Dendritic cell treated with granulocyte-macrophage colony-stimulating factor and Interleukin-4, amounts not matched to agents 40 ng/mL and 50 ng/mL, for 4 days (primary cell): Measurements from ENCODE around the gene CDK2.

Experiments
- H3K27ac Mint-ChIP-seq: one replicate; pipeline ENCODE4 v1.8.0; 2022; ENCODE audit warnings: mild to moderate bottlenecking, mixed read lengths
- H3K27me3 Mint-ChIP-seq: one replicate; pipeline ENCODE4 v1.8.0; 2022; ENCODE audit warnings: mild to moderate bottlenecking, mixed read lengths
- H3K36me3 Mint-ChIP-seq: one replicate; pipeline ENCODE4 v1.8.0; 2022; ENCODE audit warnings: low read depth, mixed read lengths
- H3K4me1 Mint-ChIP-seq: one replicate; pipeline ENCODE4 v1.8.0; 2022; ENCODE audit warnings: low read depth, mixed read lengths
- H3K4me3 Mint-ChIP-seq: one replicate; pipeline ENCODE4 v1.8.0; 2022; ENCODE audit warnings: mild to moderate bottlenecking, moderate library complexity, mixed read lengths
- H3K9me3 Mint-ChIP-seq: one replicate; pipeline ENCODE4 v1.8.0; 2022; ENCODE audit warnings: mixed read lengths
- intact Hi-C: fragments of 100-400 bp; cut with micrococcal nuclease; formaldehyde crosslinking; loops from one replicate; pipeline ENCODE4 v1.15.0; 2022

CDK2 gene

GRCh38 chr12:55931780-55932550 lies 34.7 kb upstream of the CDK2 start:
- H3K36me3 Mint-ChIP-seq: peaks cover 30% of the 10 kb centered on the region
- H3K9me3 Mint-ChIP-seq: no peaks in the 10 kb centered on the region
- no peaks in the 10 kb centered on the region for H3K27me3 Mint-ChIP-seq
- H3K4me1 Mint-ChIP-seq: peaks cover 65% of the 10 kb centered on the region
- intact Hi-C loops: no loop called here
- H3K27ac Mint-ChIP-seq: peak overlapping the region; percentile 88
- H3K4me3 Mint-ChIP-seq: peak overlapping the region; percentile 92

DNA sequence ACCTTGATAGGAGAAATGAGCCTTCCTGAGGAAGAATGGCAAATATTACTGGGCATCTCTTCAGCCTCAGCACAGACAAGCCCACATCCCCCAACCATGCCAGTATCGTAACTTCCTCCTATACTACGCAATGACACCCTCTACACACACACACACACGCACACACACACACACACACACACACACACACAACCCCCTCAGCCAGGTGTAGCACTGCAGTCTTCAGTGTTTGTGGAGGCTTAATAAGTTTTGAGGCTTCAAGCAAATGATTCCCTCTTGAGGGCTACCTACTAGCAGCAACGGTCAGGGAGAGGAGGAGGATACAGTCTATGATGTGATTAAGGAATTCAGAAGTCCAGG lies 34.1 kb upstream of the CDK2 start:
- no peaks in the 10 kb centered on the region for H3K27me3 Mint-ChIP-seq
- H3K4me1 Mint-ChIP-seq: peaks cover 65% of the 10 kb centered on the region
- H3K36me3 Mint-ChIP-seq: peaks cover 30% of the 10 kb centered on the region
- H3K27ac Mint-ChIP-seq: peak overlapping the region; percentile 88
- intact Hi-C loops: no loop called here
- peak overlapping the region; percentile 92 for H3K4me3 Mint-ChIP-seq
- H3K9me3 Mint-ChIP-seq: no peaks in the 10 kb centered on the region

DNA sequence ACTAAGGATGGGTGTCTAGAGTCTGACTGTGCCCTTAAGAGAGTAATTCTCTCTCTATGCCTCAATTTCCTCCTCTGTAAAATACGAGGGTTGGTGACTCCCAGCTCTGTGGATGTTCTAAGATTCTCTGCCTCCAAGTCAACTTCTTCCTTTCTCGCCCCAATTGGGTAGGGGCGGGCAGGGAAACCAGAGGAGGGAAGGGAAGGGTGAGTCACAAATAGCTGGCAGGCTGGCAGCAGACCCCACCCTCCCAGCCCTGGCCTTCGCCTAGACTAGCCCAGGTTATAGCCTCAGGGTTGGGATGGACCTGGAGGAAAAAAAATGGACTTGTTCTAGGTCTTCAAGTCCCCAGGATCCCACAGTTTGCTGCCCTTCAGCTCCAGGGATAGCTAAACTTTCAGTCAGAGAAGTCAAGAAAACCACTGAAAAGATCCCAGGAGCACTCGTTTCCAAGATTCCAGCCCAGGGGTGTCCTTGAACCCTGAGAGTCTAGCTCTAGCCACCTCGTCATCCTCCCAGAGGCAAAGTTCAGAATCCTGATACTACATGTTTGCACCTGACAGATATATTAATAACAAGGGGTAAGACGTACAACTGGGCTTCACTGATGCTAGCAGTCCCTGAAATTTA lies 33.3 kb upstream of the CDK2 start:
- H3K36me3 Mint-ChIP-seq: peaks cover 37% of the 10 kb centered on the region
- peak overlapping the region; percentile 88 for H3K27ac Mint-ChIP-seq
- peaks cover 60% of the 10 kb centered on the region for H3K4me1 Mint-ChIP-seq
- intact Hi-C loops: no loop called here
- no peaks in the 10 kb centered on the region for H3K27me3 Mint-ChIP-seq
- no peaks in the 10 kb centered on the region for H3K9me3 Mint-ChIP-seq
- H3K4me3 Mint-ChIP-seq: peak overlapping the region; percentile 92

DNA sequence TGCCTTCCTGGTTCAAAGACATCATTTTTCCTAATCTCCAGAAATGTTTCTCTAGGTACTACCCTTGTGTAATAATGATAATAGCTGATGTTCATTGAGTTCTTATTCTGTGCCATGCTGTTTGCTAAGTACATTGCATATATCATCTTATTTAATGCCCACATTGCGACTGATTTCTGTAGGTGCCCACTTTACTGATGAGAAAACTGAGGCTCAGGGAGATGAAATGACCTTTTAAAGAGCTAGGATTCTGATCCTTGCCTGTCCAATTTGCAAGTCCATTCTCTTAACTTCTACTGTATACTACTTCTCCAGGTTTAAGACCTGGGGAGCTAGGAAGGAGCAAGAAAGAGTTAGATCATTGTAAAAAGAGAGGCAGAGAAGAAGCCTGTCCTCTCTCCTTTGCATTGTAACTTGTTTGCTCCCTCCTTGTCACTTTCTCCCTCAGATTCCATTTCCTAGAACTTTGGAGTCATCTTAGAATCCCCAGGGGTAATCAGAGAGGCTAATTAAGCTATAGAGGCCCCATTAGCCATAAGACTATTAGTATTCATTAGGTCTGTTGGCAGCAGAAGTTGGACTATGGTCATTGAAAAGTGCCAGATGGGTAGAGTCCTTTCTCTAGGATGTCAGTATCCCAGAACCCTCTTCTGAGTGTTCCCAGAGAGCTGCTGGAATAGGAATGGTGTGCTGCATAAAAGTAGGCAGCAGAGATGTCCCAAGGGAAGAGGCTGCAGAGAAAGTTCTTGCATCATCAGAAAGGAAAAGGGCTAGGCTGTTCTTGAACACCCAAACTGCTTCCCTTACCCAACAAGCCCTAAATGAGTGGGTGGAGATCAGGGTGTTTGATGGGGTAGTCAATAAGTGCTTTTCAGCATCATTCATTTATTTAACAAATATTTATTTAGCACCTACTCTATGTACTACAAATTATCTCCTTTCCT lies 32.6 kb upstream of the CDK2 start:
- Mint-ChIP-seq H3K27ac (peak overlapping the region; percentile 88), H3K36me3 (peaks cover 45% of the 10 kb centered on the region), H3K27me3 (no peaks in the 10 kb centered on the region), H3K4me3 (no peak overlapping the region), H3K9me3 (no peaks in the 10 kb centered on the region), H3K4me1 (peaks cover 59% of the 10 kb centered on the region)
- intact Hi-C loops: no loop called here

DNA sequence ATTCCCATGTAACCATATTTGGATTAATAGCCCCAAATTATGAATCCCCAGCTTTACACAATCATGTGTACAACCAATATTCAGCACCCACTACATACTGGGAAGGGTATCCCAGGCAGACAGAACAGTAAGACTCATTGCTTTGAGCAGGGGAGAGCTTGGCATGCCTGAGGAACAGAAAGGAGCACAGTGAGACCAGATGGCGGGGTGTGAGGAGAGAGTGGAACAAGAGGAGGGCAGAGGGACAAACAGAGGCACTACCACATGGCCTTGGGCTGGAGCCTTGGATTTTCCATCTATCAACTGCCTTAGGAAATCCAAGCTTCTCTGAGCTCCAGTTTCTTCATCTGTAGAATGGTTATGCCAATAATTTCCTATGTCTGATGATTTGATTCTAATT lies 31.9 kb upstream of the CDK2 start:
- Mint-ChIP-seq H3K36me3 (peaks cover 50% of the 10 kb centered on the region), H3K4me1 (peaks cover 53% of the 10 kb centered on the region), H3K9me3 (no peaks in the 10 kb centered on the region), H3K27me3 (no peaks in the 10 kb centered on the region), H3K4me3 (no peak overlapping the region), H3K27ac (peak overlapping the region; percentile 38)
- intact Hi-C loops: no loop called here

GRCh38 chr12:55935738-55936151 lies 30.9 kb upstream of the CDK2 start:
- intact Hi-C loops: no loop called here
- no peak overlapping the region for H3K4me3 Mint-ChIP-seq
- H3K4me1 Mint-ChIP-seq: peaks cover 53% of the 10 kb centered on the region
- H3K36me3 Mint-ChIP-seq: peaks cover 57% of the 10 kb centered on the region
- H3K27me3 Mint-ChIP-seq: no peaks in the 10 kb centered on the region
- H3K9me3 Mint-ChIP-seq: no peaks in the 10 kb centered on the region
- peak overlapping the region; percentile 7 for H3K27ac Mint-ChIP-seq

DNA sequence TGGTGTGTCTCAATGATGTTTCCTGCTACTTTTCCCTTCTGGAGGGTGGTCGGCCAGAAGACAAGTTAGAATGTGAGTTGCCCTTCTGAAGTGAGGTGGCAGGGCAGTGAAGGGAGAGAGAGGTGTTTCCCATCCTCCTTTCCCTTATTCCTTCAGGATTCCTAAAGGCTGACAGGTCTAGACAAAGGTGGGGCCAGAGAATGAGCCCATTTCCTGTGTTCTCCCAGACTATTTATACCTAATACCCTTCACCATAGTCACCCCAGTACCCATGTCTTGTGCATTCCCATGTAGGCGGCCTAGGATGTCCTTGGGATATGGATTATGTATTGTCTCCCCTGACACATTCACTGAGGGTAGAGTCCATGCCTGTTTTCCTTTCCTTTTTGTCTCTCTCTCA lies 28.6 kb upstream of the CDK2 start:
- peaks cover 38% of the 10 kb centered on the region for H3K4me1 Mint-ChIP-seq
- H3K36me3 Mint-ChIP-seq: peaks cover 73% of the 10 kb centered on the region
- no peak overlapping the region for H3K4me3 Mint-ChIP-seq
- H3K27me3 Mint-ChIP-seq: no peaks in the 10 kb centered on the region
- intact Hi-C loops: loop anchor here (2.0 kb wide), 1 partner anchor 199 kb away; no protein-coding TSS in a partner anchor
- H3K9me3 Mint-ChIP-seq: no peaks in the 10 kb centered on the region
- no peak overlapping the region for H3K27ac Mint-ChIP-seq

DNA sequence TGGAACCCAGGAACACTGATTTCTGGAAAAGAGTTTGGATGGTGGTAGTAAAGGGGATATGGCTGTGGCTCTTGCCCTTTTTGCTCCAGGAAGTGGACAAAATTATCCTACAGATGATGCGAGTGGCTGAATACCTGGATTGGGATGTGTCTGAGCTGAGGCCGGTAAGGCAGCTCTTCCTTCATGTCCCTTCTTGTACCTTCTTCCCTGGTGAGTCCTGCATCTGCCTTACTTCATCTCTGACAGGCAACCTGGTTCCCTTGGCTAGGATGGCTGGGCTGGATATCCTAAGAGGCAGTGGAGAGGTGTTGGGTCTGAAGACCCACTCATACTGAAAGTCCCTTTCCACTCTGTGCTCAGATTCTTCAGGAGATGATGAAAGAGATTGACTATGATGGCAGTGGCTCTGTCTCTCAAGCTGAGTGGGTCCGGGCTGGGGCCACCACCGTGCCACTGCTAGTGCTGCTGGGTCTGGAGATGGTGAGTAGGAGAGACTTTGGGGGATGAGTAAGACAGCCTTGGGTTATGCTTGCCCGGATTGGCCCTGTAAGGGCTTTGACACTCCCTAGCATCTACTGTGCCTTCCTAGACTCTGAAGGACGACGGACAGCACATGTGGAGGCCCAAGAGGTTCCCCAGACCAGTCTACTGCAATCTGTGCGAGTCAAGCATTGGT lies 27.7 kb upstream of the CDK2 start:
- H3K36me3 Mint-ChIP-seq: peaks cover 83% of the 10 kb centered on the region
- H3K4me1 Mint-ChIP-seq: peaks cover 30% of the 10 kb centered on the region
- H3K27ac Mint-ChIP-seq: no peak overlapping the region
- H3K27me3 Mint-ChIP-seq: no peaks in the 10 kb centered on the region
- no peaks in the 10 kb centered on the region for H3K9me3 Mint-ChIP-seq
- intact Hi-C loops: loop anchor here (2.0 kb wide), 1 partner anchor 200 kb away; no protein-coding TSS in a partner anchor
- no peak overlapping the region for H3K4me3 Mint-ChIP-seq

- Mint-ChIP-seq H3K27me3 (no peaks in the 10 kb centered on the region), H3K4me3 (no peak overlapping the region), H3K4me1 (peaks cover 19% of the 10 kb centered on the region), H3K27ac (no peak overlapping the region), H3K36me3 (peaks cover 95% of the 10 kb centered on the region), H3K9me3 (no peaks in the 10 kb centered on the region)
- intact Hi-C loops: loop anchor here (2.0 to 5.0 kb wide), 2 partner anchors 13 to 123 kb away; partner anchors contain the start of genes ORMDL2, PYM1 and SARNP
Observed at GRCh38 chr12:55940065-55940732, 26.4 kb upstream of the CDK2 start.

DNA sequence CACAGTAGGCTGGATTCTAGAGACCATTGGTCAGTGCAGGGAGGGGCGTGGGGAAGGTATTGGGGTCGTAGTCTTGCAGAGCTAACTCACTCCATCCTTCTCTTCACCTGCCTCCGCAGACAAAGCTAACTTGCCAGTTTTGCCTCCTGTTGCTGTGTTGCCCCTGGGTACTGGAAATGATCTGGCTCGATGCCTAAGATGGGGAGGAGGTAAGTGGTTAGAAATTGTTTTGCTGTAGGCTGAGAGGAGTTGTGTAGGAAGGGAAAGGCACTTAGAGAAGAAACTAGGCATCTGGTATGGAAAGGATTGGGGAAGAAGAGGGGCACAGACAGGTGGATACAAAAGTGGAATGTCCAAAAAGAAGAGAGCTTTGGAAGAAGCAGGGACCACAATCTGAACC lies 24.6 kb upstream of the CDK2 start:
- Mint-ChIP-seq H3K27me3 (no peaks in the 10 kb centered on the region), H3K4me1 (peaks cover 12% of the 10 kb centered on the region), H3K4me3 (no peak overlapping the region)

DNA sequence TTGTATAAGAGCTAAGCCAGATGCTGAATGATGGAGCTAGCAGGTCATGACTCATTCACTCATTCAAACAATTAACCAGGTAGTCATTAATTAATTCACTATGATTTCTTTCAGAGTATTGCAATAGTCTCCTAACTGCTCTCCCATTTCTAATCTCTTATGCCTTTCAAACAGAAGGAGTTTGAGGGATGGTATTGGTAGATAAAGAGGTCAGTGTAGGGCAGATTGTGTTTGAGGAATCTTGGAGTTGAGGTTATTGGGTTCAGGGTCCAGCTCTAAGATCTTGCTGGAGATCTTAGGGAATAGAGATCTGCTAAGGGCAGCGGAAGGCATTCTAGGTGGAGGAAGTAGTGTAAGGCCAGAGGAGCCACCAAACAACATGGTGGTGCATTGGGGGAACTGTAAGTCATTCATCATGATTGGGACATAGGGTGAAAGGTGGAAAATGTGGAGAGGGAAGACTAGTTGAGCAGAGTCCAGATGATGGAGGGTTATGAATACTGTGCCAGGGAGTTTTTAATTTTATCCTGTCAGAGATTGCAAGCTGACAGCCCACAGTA lies 24.0 kb upstream of the CDK2 start:
- Mint-ChIP-seq H3K36me3 (peaks cover 95% of the 10 kb centered on the region), H3K4me3 (no peak overlapping the region), H3K27ac (no peak overlapping the region), H3K4me1 (peaks cover 12% of the 10 kb centered on the region), H3K9me3 (no peaks in the 10 kb centered on the region), H3K27me3 (no peaks in the 10 kb centered on the region)
- intact Hi-C loops: loop anchor here (5.0 kb wide), 1 partner anchor 125 kb away; the partner anchor contains the start of genes ORMDL2 and SARNP

More for the DNA sequence above, 24.6 kb upstream of the CDK2 start:
- intact Hi-C loops: loop anchor here (5.0 kb wide), 1 partner anchor 125 kb away; the partner anchor contains the start of genes ORMDL2 and SARNP
- Mint-ChIP-seq H3K36me3 (peaks cover 96% of the 10 kb centered on the region), H3K9me3 (no peaks in the 10 kb centered on the region), H3K27ac (no peak overlapping the region)

DNA sequence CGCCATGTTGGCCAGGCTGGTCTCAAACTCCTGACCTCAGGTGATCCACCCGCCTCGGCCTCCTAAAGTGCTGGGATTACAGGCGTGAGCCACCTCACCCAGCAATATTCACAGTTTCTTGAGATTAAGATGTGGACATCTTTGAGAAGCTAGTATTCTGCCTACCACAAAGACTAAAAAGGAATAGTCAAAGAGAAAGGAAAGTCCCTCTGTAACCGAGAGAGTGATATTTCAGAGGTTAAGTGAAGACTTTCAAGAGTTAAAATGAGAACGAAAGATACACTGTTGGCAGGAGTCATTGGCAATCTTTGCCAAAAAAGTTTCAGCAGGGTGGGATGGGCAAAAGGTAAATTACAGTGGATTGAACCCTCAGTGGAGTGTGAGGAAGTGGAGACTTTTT lies 20.1 kb upstream of the CDK2 start:
- Mint-ChIP-seq H3K4me3 (no peak overlapping the region), H3K36me3 (peaks cover 85% of the 10 kb centered on the region), H3K4me1 (no peaks in the 10 kb centered on the region), H3K27ac (no peak overlapping the region), H3K27me3 (no peaks in the 10 kb centered on the region), H3K9me3 (no peaks in the 10 kb centered on the region)
- intact Hi-C loops: no loop called here

- Mint-ChIP-seq H3K4me3 (no peak overlapping the region), H3K27ac (no peak overlapping the region), H3K36me3 (peaks cover 38% of the 10 kb centered on the region), H3K27me3 (peaks cover 2% of the 10 kb centered on the region), H3K4me1 (peaks cover 11% of the 10 kb centered on the region), H3K9me3 (no peaks in the 10 kb centered on the region)
- intact Hi-C loops: no loop called here
Observed at GRCh38 chr12:55955344-55955743, 11.3 kb upstream of the CDK2 start.
